Right ventricle myocardium superior (tissue), 1 donor: ENCODE results near the gene CX3CL1. TPM values are rescaled to one million over a fixed set of nuclear protein-coding genes. Genes with fewer than 3 reads are reported as not detected.
"Not testable (repeated sequence)": the region's sequence is repeated elsewhere in the genome, so short reads cannot be mapped to it uniquely, and the experiment has no call there.

Experiments used
- ATAC-seq: fragments of 200-7000 bp; cut with Tn5 transposase; one replicate; pipeline ENCODE4 v1.9.1; 2020; ENCODE audit warnings: mild to moderate bottlenecking; ENCODE audit not compliant: poor library complexity
- DNase-seq: peaks from one replicate; pipeline ENCODE4 v3.0.0-alpha.2; 2020
- intact Hi-C: fragments of 100-400 bp; cut with DNase I; formaldehyde crosslinking; loops from one replicate; pipeline ENCODE4 v1.11.2; 2022
- long read RNA-seq: library from polyadenylated mRNA; unstranded; transcript quantifications from one replicate; pipeline ENCODE4 v2.0.0, GENCODE V29; 2021
- total RNA-seq: library from RNA; stranded (reverse); fragmentation: NEBNext Ultra II Directional; extraction: Animal tissue kit (Norgen Biotek cat#: 25700); gene quantifications from one replicate; pipeline ENCODE4 v1.2.1, GENCODE V29; 2021
- donor health status: DM: no; HTN: yes; CAD: no; lungs with severe emphysema.

The CX3CL1 gene
- 11.6 TPM for total RNA-seq
- long read RNA-seq, full-length matches to known transcripts = 3 of 23 reads
- long read RNA-seq, partial matches to known transcripts = 0 of 23 reads
- long read RNA-seq, other reads (novel, unspliced or antisense) = 20 of 23 reads

DNA sequence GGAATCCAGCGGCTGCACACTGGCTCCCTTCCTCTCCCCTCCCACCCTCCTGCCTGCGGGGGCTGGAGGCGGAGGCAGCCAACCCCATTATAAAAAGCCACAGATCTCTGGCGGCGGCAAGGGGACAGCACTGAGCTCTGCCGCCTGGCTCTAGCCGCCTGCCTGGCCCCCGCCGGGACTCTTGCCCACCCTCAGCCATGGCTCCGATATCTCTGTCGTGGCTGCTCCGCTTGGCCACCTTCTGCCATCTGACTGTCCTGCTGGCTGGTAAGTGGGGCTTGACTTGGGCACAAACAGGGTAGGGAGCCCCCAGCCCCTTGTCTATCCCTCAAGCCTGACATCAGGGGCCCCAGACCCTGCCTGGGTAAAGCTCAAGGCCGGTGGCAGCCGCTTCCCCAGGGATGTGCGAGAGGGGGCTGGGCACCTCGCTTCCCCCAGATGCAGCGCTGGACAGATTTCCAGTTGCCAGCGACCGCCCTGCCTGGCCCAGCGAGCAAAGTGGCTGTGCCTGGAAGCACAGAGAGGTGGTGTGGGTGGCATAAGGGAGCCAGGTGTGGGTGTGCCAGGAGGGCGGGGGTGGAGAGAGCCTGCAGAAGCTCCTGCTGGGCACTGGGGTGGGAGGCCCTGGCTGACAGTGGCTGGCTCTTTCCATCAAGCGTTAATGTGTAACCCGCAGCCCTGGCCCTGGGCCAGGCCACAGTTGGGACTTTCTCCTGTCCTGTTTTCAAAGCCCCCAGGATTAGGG lies at the start of gene CX3CL1:
Gene CX3CL1 (plus strand): TSS at position 119 of the 745 bp plus-strand sequence. CDS start 79 bp downstream, at position 198.
- intact Hi-C loops = loop anchor here (5.0 kb wide), 1 partner anchor 70 kb away; no protein-coding TSS in a partner anchor
- peak; percentile 67 for DNase-seq
- ATAC-seq = peak; percentile 84

DNA sequence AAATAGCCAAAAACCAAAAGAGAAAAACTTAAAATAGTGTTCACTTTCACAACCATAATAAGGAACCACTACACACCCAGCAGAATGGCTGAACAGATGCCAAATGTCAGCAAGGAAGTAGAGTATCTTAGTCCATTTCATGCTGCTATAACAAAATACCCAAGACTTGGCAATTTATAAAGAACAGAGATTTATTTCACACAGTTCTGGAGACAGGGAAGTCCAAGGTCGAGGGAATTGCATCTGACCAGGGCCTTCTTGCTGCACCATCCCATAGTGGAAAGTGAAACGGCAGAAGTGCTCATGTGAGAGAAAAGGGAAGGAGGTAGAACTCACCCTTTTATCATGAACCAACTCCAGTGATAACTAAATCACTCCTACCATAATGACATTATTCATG lies 47.5 kb upstream of the CX3CL1 start:
- no peak for DNase-seq
- intact Hi-C loops = no loop called here
- no peak for ATAC-seq

DNA sequence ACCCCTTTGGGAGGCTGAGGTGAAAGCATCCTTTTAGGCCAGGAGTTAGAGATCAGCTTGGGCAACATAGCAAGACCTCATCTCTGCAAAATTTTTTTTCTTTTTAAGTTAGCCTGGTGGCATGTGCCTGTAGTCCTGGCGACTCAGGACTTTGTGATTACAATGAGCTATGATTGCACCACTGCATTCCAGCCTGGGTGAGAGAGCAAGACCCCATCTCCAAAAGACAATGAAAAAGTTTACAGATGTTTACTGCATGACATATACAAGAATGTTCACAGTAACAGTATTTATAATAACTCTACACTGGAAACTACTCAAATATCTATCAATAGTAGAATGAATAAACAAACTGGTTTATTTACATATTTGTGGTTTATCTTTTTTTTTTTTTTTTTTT lies 46.8 kb upstream of the CX3CL1 start:
- ATAC-seq (no peak), DNase-seq (no peak)
- intact Hi-C loops = no loop called here

- ATAC-seq (no peak), DNase-seq (no peak)
- intact Hi-C loops = no loop called here
Measured at GRCh38 chr16:57329718-57330327, 42.5 kb upstream of the CX3CL1 start.

- ATAC-seq (no peak), DNase-seq (no peak)
- intact Hi-C loops = no loop called here
Measured at GRCh38 chr16:57331355-57331754, 40.9 kb upstream of the CX3CL1 start.

DNA sequence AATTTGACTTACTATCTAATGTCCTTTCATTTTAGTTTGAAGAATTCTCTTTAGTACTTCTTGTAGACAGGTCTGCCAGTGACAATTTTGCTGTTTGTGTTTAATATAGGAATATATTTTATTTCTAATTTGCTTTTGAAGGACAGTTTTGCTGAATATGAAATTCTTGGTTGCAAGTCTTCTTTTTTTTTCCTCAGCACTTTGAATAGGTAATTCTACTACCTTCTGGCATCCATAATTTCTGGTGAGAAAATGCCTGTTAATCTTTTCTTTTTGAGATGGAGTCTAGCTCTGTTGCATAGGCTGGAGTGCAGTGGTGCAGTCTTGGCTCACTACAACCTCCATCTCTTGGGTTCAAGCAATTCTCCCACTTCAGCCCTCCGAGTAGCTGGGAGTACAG lies 38.9 kb upstream of the CX3CL1 start:
- intact Hi-C loops = no loop called here
- ATAC-seq = no peak
- no peak for DNase-seq

GRCh38 chr16:57335366-57335765 lies 36.9 kb upstream of the CX3CL1 start:
- ATAC-seq (no peak), DNase-seq (no peak)
- intact Hi-C loops = no loop called here

DNA sequence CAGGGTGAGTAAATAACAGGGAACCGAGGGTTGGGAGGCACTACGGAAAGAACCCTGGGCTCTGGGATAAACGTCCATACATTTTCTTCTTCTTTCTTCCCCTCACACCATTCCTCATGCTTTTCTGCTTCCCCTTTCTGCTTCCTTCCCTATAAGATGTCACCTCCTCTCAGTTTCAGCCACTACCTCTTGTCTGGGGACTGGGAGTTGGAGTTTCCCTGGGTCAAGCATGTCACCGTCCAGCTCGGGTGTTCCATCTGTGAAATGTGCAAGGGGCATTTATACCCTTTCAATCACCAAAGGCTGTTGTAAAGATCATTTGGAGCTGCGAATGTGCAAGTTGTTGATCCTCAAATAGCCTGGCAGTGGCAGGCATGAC lies 31.2 kb upstream of the CX3CL1 start:
- DNase-seq (no peak), ATAC-seq (peak; percentile 49)
- intact Hi-C loops = no loop called here

DNA sequence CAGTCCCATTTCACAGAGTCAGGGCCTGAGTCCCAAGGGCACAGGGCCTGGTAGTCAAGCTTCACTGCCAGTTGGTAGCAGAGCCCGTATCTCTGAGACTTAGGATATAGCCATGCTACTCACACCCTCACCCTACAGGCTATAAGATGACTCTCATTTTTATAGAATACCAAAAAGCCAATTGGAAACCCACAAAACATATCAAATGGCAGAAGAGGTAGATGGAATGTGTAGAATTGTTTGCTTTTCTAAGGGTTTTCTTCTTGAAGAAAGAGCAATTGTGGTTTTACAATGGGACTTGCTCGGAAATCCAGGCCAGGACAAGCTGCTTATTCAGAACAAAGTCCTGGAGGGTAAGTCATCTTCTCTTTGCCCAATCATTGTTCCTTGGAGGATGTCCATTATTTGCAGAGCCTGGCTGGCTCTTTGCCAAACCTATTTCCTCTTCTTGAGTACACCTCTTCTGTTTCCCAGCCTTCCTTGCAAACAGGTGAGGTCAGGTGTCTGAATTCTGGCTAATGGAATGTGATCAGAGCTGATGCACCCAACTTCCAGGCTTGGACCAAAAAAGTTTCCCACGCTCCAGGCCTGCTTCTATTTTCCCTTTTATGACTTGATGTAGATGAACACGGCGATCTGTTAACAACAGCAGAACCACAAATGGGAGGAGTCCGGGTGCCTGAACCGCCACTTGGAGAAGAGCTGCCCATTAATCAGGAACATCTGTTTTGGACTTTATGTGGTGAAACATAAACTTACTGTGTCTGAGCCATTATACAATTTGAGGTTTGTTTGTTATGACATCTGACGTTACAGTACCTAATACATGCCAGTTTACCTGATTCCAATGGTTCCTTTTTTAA lies 30.6 kb upstream of the CX3CL1 start:
- intact Hi-C loops = no loop called here
- DNase-seq (no peak), ATAC-seq (no peak)

GRCh38 chr16:57342606-57343005 lies 29.7 kb upstream of the CX3CL1 start:
- ATAC-seq, intact Hi-C loops: not testable (repeated sequence)

GRCh38 chr16:57343221-57343620 lies 29.1 kb upstream of the CX3CL1 start:
- ATAC-seq = no peak
- no peak for DNase-seq
- intact Hi-C loops = no loop called here

More at GRCh38 chr16:57342606-57343005, 29.7 kb upstream of the CX3CL1 start:
- not testable (repeated sequence) for DNase-seq

- ATAC-seq, intact Hi-C loops, DNase-seq: not testable (repeated sequence)
Measured at GRCh38 chr16:57344094-57344493, 28.2 kb upstream of the CX3CL1 start.

GRCh38 chr16:57345021-57345420 lies 27.3 kb upstream of the CX3CL1 start:
- intact Hi-C loops = no loop called here
- no peak for ATAC-seq
- no peak for DNase-seq

DNA sequence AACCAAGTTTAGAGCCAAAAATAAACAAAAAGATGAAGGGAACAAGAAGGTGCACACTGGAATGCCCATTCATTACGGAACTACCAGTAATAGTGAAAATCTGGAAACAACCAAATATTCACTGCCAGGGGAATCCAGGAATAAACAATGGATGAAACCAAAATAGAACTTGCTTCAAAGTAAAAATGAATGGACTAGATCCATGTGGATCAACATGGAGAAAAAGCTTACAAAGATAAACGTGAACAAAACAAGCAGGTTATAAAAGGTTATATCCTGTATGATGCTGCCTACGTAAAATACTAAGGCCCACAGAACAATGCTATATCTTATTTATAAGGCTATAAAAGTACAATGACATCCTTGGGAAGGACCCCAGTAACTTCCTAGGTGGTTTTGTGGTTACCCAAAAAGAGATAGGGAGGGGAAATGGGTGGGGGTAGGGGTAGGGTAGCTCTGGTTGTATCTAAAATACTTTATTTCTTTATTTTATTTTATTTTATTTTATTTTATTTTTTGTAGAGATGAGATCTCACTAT lies 26.6 kb upstream of the CX3CL1 start:
- intact Hi-C loops = no loop called here
- ATAC-seq = no peak
- no peak for DNase-seq

- ATAC-seq = no peak
- no peak for DNase-seq
- intact Hi-C loops = no loop called here
Measured at GRCh38 chr16:57347858-57348257, 24.4 kb upstream of the CX3CL1 start.

DNA sequence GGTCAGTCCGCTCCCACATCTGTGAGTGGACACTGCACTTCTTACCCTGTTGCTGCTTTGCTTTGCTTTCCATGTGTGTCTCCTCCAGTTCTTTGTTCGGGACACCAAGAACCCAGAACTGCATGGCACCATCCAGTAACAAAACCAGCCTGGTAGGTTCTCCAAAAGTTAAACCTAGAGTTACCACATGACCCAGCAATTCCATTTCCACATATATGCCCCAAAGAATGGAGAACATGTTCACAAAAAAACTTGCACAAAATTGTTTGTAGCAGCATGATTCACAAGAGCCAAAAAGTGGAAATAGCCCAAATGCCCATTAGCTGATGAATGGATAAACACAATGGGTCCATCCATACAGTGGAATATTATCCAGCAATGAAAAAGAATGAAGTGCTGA lies 24.0 kb upstream of the CX3CL1 start:
- no peak for DNase-seq
- intact Hi-C loops = no loop called here
- no peak for ATAC-seq

DNA sequence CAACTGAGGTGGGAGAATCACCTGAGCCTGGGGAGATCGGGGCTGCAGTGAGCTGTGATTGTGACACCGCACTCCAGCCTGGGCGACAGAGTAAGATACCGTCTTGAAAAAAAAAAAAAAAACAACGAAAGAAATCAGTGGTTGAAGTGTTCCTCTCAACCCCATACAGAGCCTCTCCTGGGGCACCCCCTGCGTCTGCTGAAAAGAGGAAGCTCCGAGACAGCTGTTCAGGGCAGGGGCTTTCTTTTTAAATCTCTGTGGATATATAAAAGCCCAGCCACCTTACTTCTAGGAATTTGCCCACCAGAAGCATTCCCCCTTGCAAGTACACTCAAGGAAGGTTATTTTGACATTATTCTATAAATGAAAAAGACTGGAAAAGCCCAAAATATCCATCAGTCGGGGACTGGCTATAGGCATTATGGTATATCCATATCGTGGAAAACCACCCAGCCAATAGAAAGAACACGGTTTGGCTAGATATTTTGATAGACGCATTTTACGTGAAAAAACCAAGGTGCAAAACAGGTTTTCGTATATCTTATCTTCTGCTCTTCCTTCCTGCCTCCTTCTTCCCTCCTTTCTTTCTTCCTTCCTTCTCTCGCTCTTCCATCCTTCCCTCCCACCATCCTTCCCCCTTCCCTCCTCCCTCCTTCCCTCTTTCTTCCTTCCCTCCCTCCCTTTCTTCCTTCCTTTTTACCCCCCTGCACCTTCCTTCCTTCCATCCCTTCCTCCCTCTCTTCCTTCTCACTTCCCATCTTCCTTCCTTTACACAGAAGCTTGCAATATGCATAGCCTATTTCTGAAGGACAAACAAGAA lies 22.9 kb upstream of the CX3CL1 start:
- intact Hi-C loops = no loop called here
- DNase-seq = no peak
- no peak for ATAC-seq

DNA sequence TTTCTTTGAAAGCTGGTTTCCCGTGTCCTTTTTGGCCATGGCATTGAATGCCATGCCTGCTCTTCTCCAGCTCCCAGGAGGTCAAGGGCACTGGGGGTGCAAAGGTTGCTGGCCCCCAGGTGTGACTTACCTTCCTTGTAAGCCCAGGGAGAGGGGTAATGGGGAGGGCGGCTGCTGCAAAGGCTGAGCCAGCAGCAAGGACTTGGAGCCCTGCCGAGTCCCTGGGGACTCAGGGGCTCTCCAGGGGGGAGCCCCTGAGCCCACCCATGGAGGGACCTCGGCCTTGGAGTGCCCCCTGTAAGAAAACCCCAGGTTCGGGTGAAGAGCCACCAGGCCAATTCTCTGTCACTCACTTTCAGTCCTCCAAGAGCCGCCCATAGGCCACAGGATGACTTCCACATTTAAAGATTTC lies 19.6 kb upstream of the CX3CL1 start:
- ATAC-seq (no peak), DNase-seq (no peak)
- intact Hi-C loops = no loop called here
